Common myeloid progenitor, CD34-positive (primary cell): ENCODE results near the gene CXCL8.
"Not testable (repeated sequence)": the region's sequence is repeated elsewhere in the genome, so short reads cannot be mapped to it uniquely, and the experiment has no call there.

ENCODE experiments used
- CTCF ChIA-PET: fragments of 350-600 bp; sonication (Branson Sonifier 250); formaldehyde crosslinking; loops from one replicate; lab custom pipeline; 2021; ENCODE audit warnings: antibody characterized with exemption; lab: Charles Lee
- POLR2A ChIA-PET: fragments of 350-600 bp; sonication (Branson Sonifier 250); formaldehyde crosslinking; loops from one replicate; lab custom pipeline; 2021; ENCODE audit warnings: antibody characterized with exemption; lab: Charles Lee
- DNase-seq, 3 donors: peaks; one replicate each; pipeline versions ENCODE4 v3.0.0 to v3.0.0-alpha.2; 2013
- H3K27ac ChIP-seq, 2 experiments: 1 replicate in 1 of 2; 2 replicates in 1 of 2; pipeline ENCODE4 v1.7.0; 2013; ENCODE audit warnings: inconsistent platforms in 2 of 2, low read length in 2 of 2, mild to moderate bottlenecking in 2 of 2, low read depth in 1 of 2, moderate library complexity in 1 of 2; ENCODE audit not compliant: severe bottlenecking in 2 of 2, insufficient read depth in 1 of 2, poor library complexity in 1 of 2
- H3K27me3 ChIP-seq, 5 experiments: replicated peaks in 2 of 5; 1 replicate in 3 of 5; 2 replicates in 2 of 5; pipeline versions ENCODE4 v1.6.1 to v1.7.0; 2013; ENCODE audit warnings: low read length in 4 of 5, mild to moderate bottlenecking in 2 of 5, moderate library complexity in 2 of 5, inconsistent platforms in 1 of 5; ENCODE audit not compliant: insufficient read depth in 5 of 5, control insufficient read depth in 4 of 5
- H3K36me3 ChIP-seq, 4 experiments: 1 replicate in 2 of 4; 2 replicates in 2 of 4; pipeline versions ENCODE4 v1.6.1 to v1.7.0; 2013; ENCODE audit warnings: low read length in 3 of 4, control low read depth in 1 of 4, mild to moderate bottlenecking in 1 of 4; ENCODE audit not compliant: control insufficient read depth in 4 of 4, insufficient read depth in 4 of 4
- H3K4me1 ChIP-seq, 4 experiments: 1 replicate in 3 of 4; 2 replicates in 1 of 4; pipeline versions ENCODE4 v1.6.1 to v1.7.1; 2013; ENCODE audit warnings: low read length in 3 of 4, mild to moderate bottlenecking in 3 of 4, control low read depth in 1 of 4, inconsistent platforms in 1 of 4, moderate library complexity in 1 of 4; ENCODE audit not compliant: control insufficient read depth in 4 of 4, insufficient read depth in 4 of 4; ENCODE audit errors: control extremely low read depth in 1 of 4
- H3K4me3 ChIP-seq, 7 experiments: 1 replicate in 4 of 7; 2 replicates in 3 of 7; pipeline versions ENCODE4 v1.5.1 to v1.7.0; 2013; ENCODE audit warnings: mild to moderate bottlenecking in 7 of 7, low read length in 6 of 7, moderate library complexity in 6 of 7, inconsistent platforms in 2 of 7, low read depth in 2 of 7, control low read depth in 1 of 7; ENCODE audit not compliant: insufficient read depth in 4 of 7, control insufficient read depth in 1 of 7; ENCODE audit errors: extremely low read depth in 1 of 7
- H3K9me3 ChIP-seq, 5 experiments: 1 replicate in 4 of 5; 2 replicates in 1 of 5; pipeline versions ENCODE4 v1.6.1 to v1.7.1; 2013; ENCODE audit warnings: low read length in 4 of 5, mild to moderate bottlenecking in 2 of 5, inconsistent platforms in 1 of 5, low read depth in 1 of 5, moderate library complexity in 1 of 5; ENCODE audit not compliant: control insufficient read depth in 4 of 5, insufficient read depth in 2 of 5; ENCODE audit errors: control extremely low read depth in 1 of 5
- WGBS: methylation state at CpG from one replicate; pipeline ENCODE4 v1.1.5; 2013; ENCODE audit not compliant: insufficient coverage; 5-methylcytosine and 5-hydroxymethylcytosine counted together

The CXCL8 gene

GRCh38 chr4:73774406-73774805 is 34.0 kb downstream of the CXCL8 start:
- H3K4me3 ChIP-seq, POLR2A ChIA-PET: not testable (repeated sequence)
- no CpG with 5 or more reads among the region's 4 CpGs for WGBS

GRCh38 chr4:73776321-73776729 is 36.0 kb downstream of the CXCL8 start:
- POLR2A ChIA-PET = no interaction called here
- CTCF ChIA-PET = interaction anchor here (0.9 kb wide), 1 partner anchor 9 kb away, joined by 4 read pairs; no protein-coding TSS in a partner anchor
- peak overlapping the region in 1 of 7 experiments; percentile 39 for H3K4me3 ChIP-seq
- H3K9me3 ChIP-seq = no peaks in the 10 kb centered on the region
- H3K27ac ChIP-seq = no peak overlapping the region
- WGBS = 25% methylated on average over 1 of the region's 2 CpGs
- H3K4me1 ChIP-seq = peaks cover 0 to 10% (median 0%) of the 10 kb centered on the region in 4 experiments
- DNase-seq = peak; percentile 33 to 65 (median 59)
- H3K36me3 ChIP-seq = no peaks in the 10 kb centered on the region
- no peaks in the 10 kb centered on the region for H3K27me3 ChIP-seq

More at GRCh38 chr4:73774406-73774805, 34.0 kb downstream of the CXCL8 start:
- H3K27ac ChIP-seq, H3K9me3 ChIP-seq, DNase-seq, CTCF ChIA-PET, H3K36me3 ChIP-seq, H3K27me3 ChIP-seq: not testable (repeated sequence)
- peaks cover 0 to 10% (median 0%) of the 10 kb centered on the region in 4 experiments for H3K4me1 ChIP-seq

GRCh38 chr4:73777612-73778011 is 37.2 kb downstream of the CXCL8 start:
- H3K4me3 ChIP-seq = no peak overlapping the region
- CTCF ChIA-PET = no interaction called here
- WGBS = 100% methylated on average over 2 of the region's 3 CpGs
- peaks cover 0 to 10% (median 0%) of the 10 kb centered on the region in 4 experiments for H3K4me1 ChIP-seq
- DNase-seq = no peak
- POLR2A ChIA-PET = no interaction called here
- no peaks in the 10 kb centered on the region for H3K9me3 ChIP-seq
- no peak overlapping the region for H3K27ac ChIP-seq
- no peaks in the 10 kb centered on the region for H3K27me3 ChIP-seq
- H3K36me3 ChIP-seq = no peaks in the 10 kb centered on the region

- no CpG with 5 or more reads among the region's 1 CpG for WGBS
- CTCF ChIA-PET = interaction anchor here (1.2 kb wide), 1 partner anchor 10 kb away, joined by 3 read pairs; no protein-coding TSS in a partner anchor
- POLR2A ChIA-PET = no interaction called here
- peaks cover 0 to 10% (median 0%) of the 10 kb centered on the region in 4 experiments for H3K4me1 ChIP-seq
- H3K36me3 ChIP-seq = no peaks in the 10 kb centered on the region
- no peaks in the 10 kb centered on the region for H3K27me3 ChIP-seq
- no peak overlapping the region for H3K27ac ChIP-seq
- no peak overlapping the region for H3K4me3 ChIP-seq
- H3K9me3 ChIP-seq = no peaks in the 10 kb centered on the region
- DNase-seq = no peak
Measured at GRCh38 chr4:73780243-73780642, 39.9 kb downstream of the CXCL8 start.

GRCh38 chr4:73780834-73781233 is 40.5 kb downstream of the CXCL8 start:
- no peaks in the 10 kb centered on the region for H3K36me3 ChIP-seq
- ChIA-PET CTCF (interaction anchor here (1.2 kb wide), 1 partner anchor 9 kb away, joined by 3 read pairs; no protein-coding TSS in a partner anchor), POLR2A (no interaction called here)
- no CpG with 5 or more reads among the region's 2 CpGs for WGBS
- H3K27me3 ChIP-seq = no peaks in the 10 kb centered on the region
- H3K4me3 ChIP-seq = no peak overlapping the region
- H3K4me1 ChIP-seq = peaks cover 0 to 10% (median 0%) of the 10 kb centered on the region in 4 experiments
- H3K9me3 ChIP-seq = no peaks in the 10 kb centered on the region
- H3K27ac ChIP-seq = no peak overlapping the region
- DNase-seq = no peak

GRCh38 chr4:73788411-73788810 is 48.0 kb downstream of the CXCL8 start:
- 80% methylated on average over 1 of the region's 2 CpGs for WGBS
- CTCF ChIA-PET = no interaction called here
- Histone ChIP-seq H3K27ac (no peak overlapping the region), H3K9me3 (peaks cover 0 to 9% (median 0%) of the 10 kb centered on the region in 5 experiments), H3K4me1 (no peaks in the 10 kb centered on the region), H3K36me3 (no peaks in the 10 kb centered on the region), H3K4me3 (no peak overlapping the region), H3K27me3 (no peaks in the 10 kb centered on the region)
- POLR2A ChIA-PET = no interaction called here
- DNase-seq = no peak
